ENCODE measurements around the gene SEMA4D. TPM values are rescaled to one million over a fixed set of nuclear protein-coding genes. Genes with fewer than 3 reads are reported as not detected.

The SEMA4D gene
- total and polyA plus RNA-seq, 2 of the 13 experiments (the other 11 are each of a cell fraction or from before 2014, with no cell fraction given) = 0.13 to 0.16 TPM

- TF ChIP-seq ZNF800 (CRISPR knock-in tag; IDR thresholded peaks at IDR 0.05) (no peak), ZNF879 (CRISPR knock-in tag; IDR thresholded peaks at IDR 0.05) (0 out of 2 replicates have a peak, but pooled peaks have one; percentile 39), NONO (IDR thresholded peaks at IDR 0.05) (no peak), NONO (CRISPR knock-in tag; conservative IDR thresholded peaks at IDR 0.05) (no peak), RBM39 (IDR thresholded peaks at IDR 0.05; ENCODE audit: low read depth, low read length, poor library complexity, severe bottlenecking) (peak; percentile 21), GABPA (IDR thresholded peaks at IDR 0.05; ENCODE audit: low read depth, low read length) (no peak), GABPA (CRISPR knock-in tag; IDR thresholded peaks at IDR 0.05; ENCODE audit: low read depth) (0 out of 2 replicates have a peak, but pooled peaks have one; percentile 25), ZNF605 (CRISPR knock-in tag; IDR thresholded peaks at IDR 0.05) (no peak), EHMT2 (IDR thresholded peaks at IDR 0.05; ENCODE audit: borderline replicate concordance, low read depth, low read length) (no peak), ZNF280D (CRISPR knock-in tag; IDR thresholded peaks at IDR 0.05) (no peak), ZNF660 (CRISPR knock-in tag; IDR thresholded peaks at IDR 0.05; ENCODE audit: borderline replicate concordance, low read depth) (no peak), SMARCC2 (IDR thresholded peaks at IDR 0.05) (no peak), ARHGAP35 (CRISPR knock-in tag; IDR thresholded peaks at IDR 0.05; ENCODE audit: borderline replicate concordance) (no peak), MED13 (CRISPR knock-in tag; IDR thresholded peaks at IDR 0.05) (peak; percentile 7; the same call in 1 of the 2 replicates), ZNF646 (CRISPR knock-in tag; IDR thresholded peaks at IDR 0.05) (no peak)
Measured at GRCh38 chr9:89311346-89312221, 186.3 kb downstream of the SEMA4D start (continued).
